ENCODE data around the gene TLCD3B.

The TLCD3B gene

DNA sequence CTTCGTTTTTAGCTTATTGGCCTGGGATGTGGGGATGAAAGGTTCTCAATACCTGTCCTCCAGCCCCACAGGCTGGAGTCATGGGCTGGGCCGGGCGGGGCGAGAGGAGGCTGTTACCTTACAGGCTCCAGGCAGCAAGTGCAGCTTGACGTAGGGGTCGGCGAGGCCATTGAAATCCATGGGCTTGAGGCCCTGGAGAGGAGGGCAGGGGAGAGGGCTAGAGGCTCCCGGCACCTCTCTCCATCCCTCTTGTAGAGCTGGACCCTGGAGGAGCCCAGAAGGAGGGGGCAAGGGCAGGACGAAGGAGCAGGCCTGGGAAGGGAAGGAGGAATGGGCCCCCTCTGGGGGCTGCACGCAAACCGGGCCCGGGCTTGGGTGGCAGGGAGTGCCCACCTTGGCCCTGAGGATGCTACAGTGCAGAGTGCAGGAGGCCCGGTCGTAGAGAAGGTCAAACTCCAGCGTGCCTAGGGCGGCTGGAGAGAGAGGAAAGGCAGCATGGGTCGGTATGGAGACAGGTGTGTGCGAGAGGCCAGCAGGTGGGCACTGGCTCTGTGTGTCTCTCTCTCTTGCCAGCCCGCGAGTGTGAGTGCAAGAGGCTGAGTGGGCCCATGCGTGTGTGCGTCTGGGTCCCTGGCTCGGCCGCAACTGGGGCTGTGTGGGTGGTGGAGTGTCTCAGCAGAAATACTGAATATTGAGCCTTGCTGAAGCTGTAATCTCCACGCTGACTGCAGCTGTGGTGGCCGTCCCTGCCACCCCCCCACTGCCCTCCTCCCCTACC, 21.8 kb downstream of the TLCD3B start:
- H3K4me3 ChIP-seq (ENCODE audit: low read depth, low read length), result no peak overlapping the region
- TF ChIP-seq, protein P1, sequence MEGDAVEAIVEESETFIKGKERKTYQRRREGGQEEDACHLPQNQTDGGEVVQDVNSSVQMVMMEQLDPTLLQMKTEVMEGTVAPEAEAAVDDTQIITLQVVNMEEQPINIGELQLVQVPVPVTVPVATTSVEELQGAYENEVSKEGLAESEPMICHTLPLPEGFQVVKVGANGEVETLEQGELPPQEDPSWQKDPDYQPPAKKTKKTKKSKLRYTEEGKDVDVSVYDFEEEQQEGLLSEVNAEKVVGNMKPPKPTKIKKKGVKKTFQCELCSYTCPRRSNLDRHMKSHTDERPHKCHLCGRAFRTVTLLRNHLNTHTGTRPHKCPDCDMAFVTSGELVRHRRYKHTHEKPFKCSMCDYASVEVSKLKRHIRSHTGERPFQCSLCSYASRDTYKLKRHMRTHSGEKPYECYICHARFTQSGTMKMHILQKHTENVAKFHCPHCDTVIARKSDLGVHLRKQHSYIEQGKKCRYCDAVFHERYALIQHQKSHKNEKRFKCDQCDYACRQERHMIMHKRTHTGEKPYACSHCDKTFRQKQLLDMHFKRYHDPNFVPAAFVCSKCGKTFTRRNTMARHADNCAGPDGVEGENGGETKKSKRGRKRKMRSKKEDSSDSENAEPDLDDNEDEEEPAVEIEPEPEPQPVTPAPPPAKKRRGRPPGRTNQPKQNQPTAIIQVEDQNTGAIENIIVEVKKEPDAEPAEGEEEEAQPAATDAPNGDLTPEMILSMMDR (IDR thresholded peaks at IDR 0.05; ENCODE audit: low read depth, low read length, missing control alignments), result no peak
- no peak for DNase-seq (ENCODE audit: low read depth)

DNA sequence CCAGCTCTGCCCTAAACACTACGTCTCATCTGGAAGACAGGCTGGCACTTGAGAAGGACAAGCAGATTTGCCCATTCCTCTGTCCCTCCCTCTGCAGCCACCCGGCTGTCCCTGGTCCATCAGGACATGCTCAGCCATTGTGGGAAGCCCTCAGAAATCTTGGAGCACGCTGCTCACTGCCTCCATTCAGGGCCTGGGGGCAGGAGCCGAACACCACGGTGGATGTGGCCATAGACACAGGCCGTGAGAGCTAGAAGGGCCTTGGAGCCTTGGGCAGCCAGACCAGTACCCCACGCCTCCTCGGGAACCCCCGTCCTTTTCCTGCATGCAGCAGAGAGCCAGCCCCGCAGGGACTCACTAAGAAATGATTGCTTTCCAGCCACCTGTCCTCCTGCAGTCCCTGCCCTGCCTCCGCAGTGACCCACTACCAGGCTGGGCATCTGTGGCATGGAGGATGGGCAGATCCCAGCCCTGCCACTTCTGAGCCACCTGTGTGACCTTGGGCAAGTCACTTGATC, 23.6 kb downstream of the TLCD3B start:
- no peak overlapping the region for H3K4me3 ChIP-seq (ENCODE audit: low read depth, low read length)
- no peak for DNase-seq (ENCODE audit: low read depth)
- TF ChIP-seq, protein P1 (IDR thresholded peaks at IDR 0.05; ENCODE audit: low read depth, low read length, missing control alignments), result no peak

DNA sequence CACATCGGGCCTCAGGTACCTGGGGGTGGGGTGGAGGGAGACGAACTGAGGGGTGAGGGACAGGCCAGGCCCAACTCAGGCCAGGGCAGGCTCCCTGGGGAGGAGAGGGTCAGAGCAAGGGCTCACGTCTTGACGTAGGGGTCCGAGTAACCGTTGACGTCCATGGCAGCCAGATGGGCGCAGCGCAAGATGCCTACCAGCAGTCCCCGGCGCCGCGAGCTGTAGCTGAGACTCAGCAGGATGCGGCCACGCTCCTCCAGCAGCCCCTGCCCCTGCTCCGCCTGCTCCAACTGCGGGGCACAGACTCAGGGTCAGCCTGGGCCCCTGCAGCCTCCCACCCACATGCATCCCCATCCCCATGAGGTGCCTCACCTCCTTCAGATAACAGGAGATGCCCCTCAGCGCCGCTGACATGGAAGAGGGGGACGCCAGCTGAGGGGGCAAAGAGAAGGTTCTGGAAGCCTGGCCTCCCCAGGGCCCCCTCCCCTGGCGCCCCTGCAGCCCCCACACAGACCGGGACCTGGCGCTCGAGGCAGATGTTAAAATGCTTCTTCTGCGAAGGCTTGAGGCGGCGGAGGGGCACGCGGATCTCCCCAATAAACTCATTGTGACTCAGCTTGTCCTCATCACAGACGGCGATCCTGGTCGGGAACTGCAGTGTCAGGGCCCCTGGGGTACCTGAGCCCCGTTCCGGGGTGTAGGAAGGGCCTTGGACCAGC, 24.3 kb downstream of the TLCD3B start:
- TF ChIP-seq, protein P1 (IDR thresholded peaks at IDR 0.05; ENCODE audit: low read depth, low read length, missing control alignments), result no peak
- H3K4me3 ChIP-seq (ENCODE audit: low read depth, low read length), result no peak overlapping the region
- DNase-seq (ENCODE audit: low read depth), result no peak

DNA sequence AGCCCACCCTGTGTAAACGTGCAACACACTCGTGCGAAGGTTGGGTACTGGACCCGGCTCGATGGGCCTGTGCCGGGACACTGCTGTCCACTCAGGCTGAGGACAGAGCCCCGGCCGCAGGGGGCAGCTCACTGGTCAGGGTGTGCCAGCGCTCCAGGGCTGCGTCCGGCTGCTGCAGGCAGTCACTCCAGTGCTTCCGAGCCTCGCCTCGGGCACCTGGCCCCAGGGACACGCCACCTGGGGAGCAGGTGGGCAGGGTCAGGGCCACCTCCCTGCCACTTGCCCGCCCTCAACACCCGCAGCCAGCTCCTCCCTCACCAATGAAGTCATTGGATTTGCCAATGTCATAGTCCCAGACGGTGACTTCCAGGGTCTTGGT, 25.0 kb downstream of the TLCD3B start:
- no peak overlapping the region for H3K4me3 ChIP-seq (ENCODE audit: low read depth, low read length)
- no peak for DNase-seq (ENCODE audit: low read depth)
- TF ChIP-seq, protein P1 (IDR thresholded peaks at IDR 0.05; ENCODE audit: low read depth, low read length, missing control alignments), result no peak

DNA sequence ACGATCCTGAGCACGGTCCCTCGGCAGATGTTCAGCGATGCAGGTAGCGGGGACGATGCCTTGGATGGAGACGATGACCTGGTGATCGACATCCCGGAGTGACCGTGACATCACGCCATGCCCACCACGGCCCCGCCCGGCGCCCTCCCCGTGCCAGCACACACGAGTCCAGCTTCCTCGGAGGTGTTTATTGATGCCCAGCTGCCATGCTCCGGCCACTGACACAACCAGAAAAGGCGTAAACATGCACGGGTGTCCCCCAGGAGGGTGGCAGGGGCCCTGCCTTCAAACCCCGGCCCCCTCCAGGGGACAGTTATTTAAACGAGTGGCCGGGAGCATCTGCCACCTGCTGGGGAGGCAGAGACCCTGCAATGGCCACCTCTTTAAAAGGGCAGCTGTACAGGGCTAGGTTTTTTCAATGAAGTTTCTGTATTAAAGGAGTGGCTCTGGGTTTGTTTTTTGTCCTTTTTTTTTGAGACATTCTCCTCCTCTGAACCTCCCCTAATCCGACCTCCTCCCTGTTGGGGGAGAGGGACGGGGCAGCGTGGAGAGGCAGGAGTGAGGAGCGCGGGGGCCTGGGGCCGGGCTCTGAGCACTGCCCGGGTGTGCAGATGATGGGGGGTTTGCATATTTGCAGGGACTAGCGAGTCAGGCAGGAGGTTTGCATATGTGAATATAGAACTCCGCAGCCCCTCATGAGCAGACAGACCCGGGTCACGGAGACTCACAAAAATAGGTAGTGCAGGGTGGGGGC, 25.6 kb downstream of the TLCD3B start:
- TF ChIP-seq, protein P1 (IDR thresholded peaks at IDR 0.05; ENCODE audit: low read depth, low read length, missing control alignments), result peak; percentile 76
- DNase-seq (ENCODE audit: low read depth), result no peak
- H3K4me3 ChIP-seq (ENCODE audit: low read depth, low read length), result no peak overlapping the region

DNA sequence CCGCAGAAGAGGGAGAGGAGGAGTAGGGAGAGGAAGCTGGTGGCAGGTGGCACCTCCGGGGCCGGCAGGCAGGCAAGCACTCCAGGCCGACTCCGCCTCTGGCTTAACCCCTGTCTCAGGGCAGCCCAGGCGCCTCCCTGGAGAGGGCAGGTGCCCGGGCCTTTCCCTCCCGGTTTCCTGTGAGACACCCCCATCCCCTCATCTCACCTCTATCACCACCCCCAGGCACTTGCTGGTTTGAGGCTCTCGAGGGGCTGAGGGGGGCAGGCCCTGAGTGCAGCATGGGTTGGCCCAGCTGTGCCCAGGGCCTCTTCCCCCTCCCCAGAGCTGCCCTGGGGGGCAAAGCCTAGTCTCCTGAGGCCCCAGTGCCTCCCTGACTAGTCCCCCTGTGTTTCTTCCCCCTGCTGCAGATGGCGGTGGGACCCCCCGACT, 26.2 kb downstream of the TLCD3B start:
- H3K4me3 ChIP-seq (ENCODE audit: low read depth, low read length), result no peak overlapping the region
- no peak for DNase-seq (ENCODE audit: low read depth)
- TF ChIP-seq, protein P1 (IDR thresholded peaks at IDR 0.05; ENCODE audit: low read depth, low read length, missing control alignments), result no peak

All from GM12864 (cell line).